ENCODE measurements around the gene NUP62CL. TPM values are rescaled to one million over a fixed set of nuclear protein-coding genes. Genes with fewer than 3 reads are reported as not detected.

Gene NUP62CL
- total RNA-seq, 1 experiment from 2014 or later: 4.8 TPM

DNA sequence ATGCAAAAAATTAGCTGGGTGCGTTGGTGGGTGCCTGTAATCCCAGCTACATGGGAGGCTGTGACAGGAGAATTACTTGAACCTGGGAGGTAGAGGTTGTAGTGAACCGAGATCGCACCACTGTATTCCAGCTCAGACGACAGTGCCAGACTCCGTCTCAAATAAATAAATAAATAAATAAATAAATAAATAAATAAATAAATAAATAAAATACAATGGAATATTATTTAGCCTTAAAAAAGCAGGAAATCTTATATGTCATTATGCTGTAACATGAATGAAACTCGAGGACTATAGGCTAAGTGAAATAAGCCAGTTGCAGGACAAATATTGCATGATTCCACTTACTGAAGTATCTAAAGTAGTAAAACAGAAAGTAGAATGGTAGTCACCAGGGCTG lies 130.1 kb downstream of the NUP62CL start:
- ATAC-seq: no peak

More for the DNA sequence above, 130.1 kb downstream of the NUP62CL start:
- H3K9ac ChIP-seq (ENCODE audit: low read length): no peak overlapping the region
- ChIA-PET CTCF (interaction anchor here (0.7 kb wide), 1 partner anchor 15 kb away, joined by 3 read pairs; no protein-coding TSS in a partner anchor), POLR2A (ENCODE audit: unreplicated experiment) (no interaction called here)
- no peaks in the 10 kb centered on the region for H3K9me2 ChIP-seq (replicated peaks; ENCODE audit: low read length)
- H3K4me3 ChIP-seq (ENCODE audit: low read length): no peak overlapping the region
- no peaks in the 10 kb centered on the region for H3K27me3 ChIP-seq (ENCODE audit: low read length)
- H3K27ac ChIP-seq (ENCODE audit: low read length): no peak overlapping the region
- no TSS peak for BruUV-seq (replicated peaks)
- intact Hi-C loops (cut with micrococcal nuclease): no loop called here
- H3F3A ChIP-seq (ENCODE audit: low read length, unreplicated experiment): no peaks in the 10 kb centered on the region
- H4K20me1 ChIP-seq (ENCODE audit: low read length): no peaks in the 10 kb centered on the region
- H3K4me1 ChIP-seq (ENCODE audit: insufficient read depth, low read length): no peaks in the 10 kb centered on the region
- peaks cover 4% of the 10 kb centered on the region; the same call in 1 of the 2 replicates for H3K36me3 ChIP-seq (ENCODE audit: low read depth, low read length)
- no peak overlapping the region for H3K4me2 ChIP-seq (ENCODE audit: low read length)
- H3K79me2 ChIP-seq (ENCODE audit: low read length): no peaks in the 10 kb centered on the region
- TF ChIP-seq EZH2phosphoT487 (IDR thresholded peaks at IDR 0.05; ENCODE audit: borderline replicate concordance, low read length) (no peak), CTCF (conservative IDR thresholded peaks at IDR 0.05; ENCODE audit: low read depth, low read length) (no peak), EZH2 (IDR thresholded peaks at IDR 0.05; ENCODE audit: low read length, unreplicated experiment) (no peak)
- DNase-seq: no peak
- H3K9me3 ChIP-seq (ENCODE audit: low read length): no peaks in the 10 kb centered on the region
- no peak overlapping the region for H2AFZ ChIP-seq (ENCODE audit: low read length)

Other genes with a start within 250 kb of the NUP62CL start
- 24.8 and 25.7 TPM in 2 replicates for gene MORC4, start 206.2 kb downstream of the NUP62CL start, total RNA-seq (2014; rRNA removed)
- 12.8 and 14.2 TPM in 2 replicates for gene RBM41, start 87.6 kb downstream of the NUP62CL start, total RNA-seq (2014; rRNA removed)
- gene DNAAF6, start 178 bp upstream of the NUP62CL start, total RNA-seq (2014; rRNA removed): not detected in 2 replicates
- gene FRMPD3, start 243.2 kb upstream of the NUP62CL start, total RNA-seq (2014; rRNA removed): 0.04 TPM in 1 of 2 replicates, not detected in the other

Measured in PC-3 (cell line).